H9 (cell line): ENCODE results near the gene NUP43. TPM values are rescaled to one million over a fixed set of nuclear protein-coding genes. Genes with fewer than 3 reads are reported as not detected.

Experiments
- DNase-seq: peaks from one replicate; pipeline ENCODE4 v3.0.0-alpha.2; 2017
- H2AFZ ChIP-seq: one replicate; pipeline ENCODE4 v1.6.1; 2013; ENCODE audit warnings: mild to moderate bottlenecking, low read length, control low read depth, moderate library complexity
- H2AK5ac ChIP-seq: 2 replicates; pipeline ENCODE4 v1.6.1; 2013; ENCODE audit warnings: low read length, control low read depth, mixed read lengths; ENCODE audit not compliant: insufficient read length
- H2BK120ac ChIP-seq: one replicate; pipeline ENCODE4 v1.6.1; 2013; ENCODE audit warnings: low read depth, mild to moderate bottlenecking, low read length, control low read depth, inconsistent platforms; ENCODE audit not compliant: poor library complexity, severe bottlenecking
- H2BK12ac ChIP-seq: 2 replicates; pipeline ENCODE4 v1.6.1; 2013; ENCODE audit warnings: low read length, control low read depth, mixed read lengths, low read depth; ENCODE audit not compliant: insufficient read length
- H2BK15ac ChIP-seq: 2 replicates; pipeline ENCODE4 v1.6.1; 2013; ENCODE audit warnings: low read depth, low read length, control low read depth
- H2BK20ac ChIP-seq: one replicate; pipeline ENCODE4 v1.6.1; 2013; ENCODE audit warnings: low read depth, mild to moderate bottlenecking, low read length, control low read depth, inconsistent platforms; ENCODE audit not compliant: poor library complexity, severe bottlenecking
- H2BK5ac ChIP-seq: 2 replicates; pipeline ENCODE4 v1.6.1; 2013; ENCODE audit warnings: low read length, control low read depth, mixed read lengths; ENCODE audit not compliant: insufficient read length
- H3K14ac ChIP-seq: 2 replicates; pipeline ENCODE4 v1.6.1; 2013; ENCODE audit warnings: low read length, control low read depth; ENCODE audit not compliant: insufficient read depth
- H3K18ac ChIP-seq: 2 replicates; pipeline ENCODE4 v1.6.1; 2013; ENCODE audit warnings: low read depth, mild to moderate bottlenecking, mixed read lengths, low read length, control low read depth; ENCODE audit not compliant: insufficient read length
- H3K23ac ChIP-seq: 2 replicates; pipeline ENCODE4 v1.6.1; 2013; ENCODE audit warnings: low read length, control low read depth, mixed read lengths, low read depth; ENCODE audit not compliant: insufficient read length
- H3K23me2 ChIP-seq: 2 replicates; pipeline ENCODE4 v1.6.1; 2013; ENCODE audit warnings: low read depth, mild to moderate bottlenecking, mixed read lengths, low read length, control low read depth; ENCODE audit not compliant: insufficient read length, poor library complexity, severe bottlenecking
- H3K27ac ChIP-seq: 2 replicates; pipeline ENCODE4 v1.5.1; 2013; ENCODE audit warnings: low read length, control low read depth, mixed read lengths, low read depth; ENCODE audit not compliant: insufficient read length
- H3K27me3 ChIP-seq: 2 replicates; pipeline ENCODE4 v1.6.1; 2013; ENCODE audit warnings: low read length, control low read depth, inconsistent platforms; ENCODE audit not compliant: insufficient read depth
- H3K4ac ChIP-seq: 2 replicates; pipeline ENCODE4 v1.6.1; 2013; ENCODE audit warnings: low read depth, mild to moderate bottlenecking, control low read depth, inconsistent platforms, low read length, moderate library complexity
- H3K4me1 ChIP-seq: 2 replicates; pipeline ENCODE4 v1.6.1; 2013; ENCODE audit warnings: low read length, control low read depth, inconsistent platforms; ENCODE audit not compliant: insufficient read depth
- H3K4me2 ChIP-seq: 2 replicates; pipeline ENCODE4 v1.6.1; 2013; ENCODE audit warnings: low read length, control low read depth, mixed read lengths; ENCODE audit not compliant: insufficient read length, insufficient read depth
- H3K56ac ChIP-seq: 2 replicates; pipeline ENCODE4 v1.6.1; 2013; ENCODE audit warnings: low read depth, mild to moderate bottlenecking, mixed read lengths, low read length, control low read depth; ENCODE audit not compliant: insufficient read length
- H3K79me1 ChIP-seq: 2 replicates; pipeline ENCODE4 v1.6.1; 2013; ENCODE audit warnings: low read depth, mild to moderate bottlenecking, moderate library complexity, low read length, control low read depth, inconsistent platforms; ENCODE audit not compliant: insufficient read depth, poor library complexity, severe bottlenecking
- H3K79me2 ChIP-seq: 2 replicates; pipeline ENCODE4 v1.6.1; 2013; ENCODE audit warnings: low read length, control low read depth, inconsistent platforms; ENCODE audit not compliant: insufficient read depth
- H3K9ac ChIP-seq: 2 replicates; pipeline ENCODE4 v1.6.1; 2013; ENCODE audit warnings: low read length, control low read depth, mixed read lengths; ENCODE audit not compliant: insufficient read length; ENCODE audit errors: extremely low read depth
- H3K9me3 ChIP-seq: one replicate; pipeline ENCODE4 v1.6.1; 2013; ENCODE audit warnings: low read depth, low read length, inconsistent platforms; ENCODE audit not compliant: control insufficient read depth
- H3T11ph ChIP-seq: one replicate; pipeline ENCODE4 v1.6.1; 2013; ENCODE audit warnings: mild to moderate bottlenecking, low read length, control low read depth, inconsistent platforms
- H4K20me1 ChIP-seq: one replicate; pipeline ENCODE4 v1.6.1; 2013; ENCODE audit not compliant: control insufficient read depth, insufficient read length, insufficient read depth
- H4K5ac ChIP-seq: 2 replicates; pipeline ENCODE4 v1.6.1; 2013; ENCODE audit warnings: low read depth, mild to moderate bottlenecking, mixed read lengths, low read length, control low read depth; ENCODE audit not compliant: insufficient read length
- H4K8ac ChIP-seq: replicated peaks from 2 replicates; pipeline ENCODE4 v1.6.1; 2013; ENCODE audit warnings: low read length, control low read depth, mixed read lengths, low read depth; ENCODE audit not compliant: insufficient read length
- H4K91ac ChIP-seq: 2 replicates; pipeline ENCODE4 v1.6.1; 2013; ENCODE audit warnings: low read depth, mild to moderate bottlenecking, moderate library complexity, mixed read lengths, low read length, control low read depth; ENCODE audit not compliant: insufficient read length
- H3K27ac Mint-ChIP-seq, 3 experiments: 2 replicates in 2 of 3; 3 replicates in 1 of 3; pipeline ENCODE4 v1.8.0; 2020 to 2021; ENCODE audit warnings: mixed read lengths in 3 of 3, mild to moderate bottlenecking in 1 of 3, moderate library complexity in 1 of 3
- H3K27me3 Mint-ChIP-seq: 2 replicates; pipeline ENCODE4 v1.8.0; 2021; ENCODE audit warnings: low read depth, mild to moderate bottlenecking, moderate library complexity, mixed read lengths
- H3K36me3 Mint-ChIP-seq, 3 experiments: 2 replicates in 2 of 3; 3 replicates in 1 of 3; pipeline ENCODE4 v1.8.0; 2020 to 2021; ENCODE audit warnings: low read depth in 3 of 3, mixed read lengths in 3 of 3; ENCODE audit not compliant: insufficient read depth in 1 of 3
- H3K4me1 Mint-ChIP-seq, 2 experiments: 2 replicates each; pipeline ENCODE4 v1.8.0; 2020; ENCODE audit warnings: mixed read lengths in 2 of 2
- H3K4me3 Mint-ChIP-seq, 2 experiments: 2 replicates in 1 of 2; 3 replicates in 1 of 2; pipeline ENCODE4 v1.8.0; 2020 to 2021; ENCODE audit warnings: mild to moderate bottlenecking in 2 of 2, mixed read lengths in 2 of 2, moderate library complexity in 1 of 2
- H3K9me3 Mint-ChIP-seq, 2 experiments: 2 replicates in 1 of 2; 3 replicates in 1 of 2; pipeline ENCODE4 v1.8.0; 2020; ENCODE audit warnings: mild to moderate bottlenecking in 2 of 2, mixed read lengths in 2 of 2, moderate library complexity in 1 of 2
- CTCF ChIP-seq: fragments of 200-600 bp; sonication (generic); conservative IDR thresholded peaks from 3 replicates; pipeline ENCODE4 v1.8.0; 2021; ENCODE audit warnings: antibody characterized with exemption, mild to moderate bottlenecking
- WGBS: extraction: QIAGEN DNeasy Blood & Tissue Kit; methylation state at CpG from one replicate; pipeline ENCODE4 v1.1.7; 2013; ENCODE audit warnings: missing lambda C conversion rate, low lambda C conversion rate, mixed read lengths; ENCODE audit not compliant: insufficient read length; ENCODE audit errors: extremely low coverage; 5-methylcytosine and 5-hydroxymethylcytosine counted together
- total RNA-seq: library from RNA; stranded (reverse); gene quantifications from 2 replicates; pipeline ENCODE4 v1.2.1, GENCODE V29; 2021

Gene NUP43
- total RNA-seq, 1 experiment from 2014 or later = 92.1 TPM

DNA sequence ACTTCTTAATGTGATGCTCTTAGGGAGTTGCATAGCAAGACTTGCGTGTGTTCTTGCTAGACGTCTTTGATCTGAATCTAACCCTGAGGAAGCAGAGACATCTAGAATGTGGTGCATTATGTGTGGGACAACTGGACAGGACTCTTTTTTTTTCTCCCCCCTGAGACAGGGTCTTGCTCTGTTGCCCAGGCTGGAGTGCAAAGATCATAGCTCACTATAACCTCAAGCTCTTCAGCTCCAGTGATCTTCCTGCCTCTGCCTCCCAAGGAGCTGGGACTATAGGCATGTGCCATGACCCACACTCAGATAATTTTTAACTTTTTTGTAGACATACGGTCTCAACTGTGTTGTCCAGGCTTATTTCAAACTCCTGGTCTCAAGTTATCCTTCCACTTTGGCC is 37.2 kb upstream of the NUP43 start:
- no peak for DNase-seq
- no peak overlapping the region for H3K56ac ChIP-seq
- H2BK15ac ChIP-seq = no peak overlapping the region
- H3K23me2 ChIP-seq = no peaks in the 10 kb centered on the region
- H3K9me3 ChIP-seq = no peaks in the 10 kb centered on the region
- no peak overlapping the region for H3T11ph ChIP-seq
- no peak overlapping the region for H3K27ac Mint-ChIP-seq
- H3K27me3 Mint-ChIP-seq = no peaks in the 10 kb centered on the region
- H4K8ac ChIP-seq = no peak overlapping the region
- no peak overlapping the region for H2BK20ac ChIP-seq
- no peaks in the 10 kb centered on the region for H3K27me3 ChIP-seq
- H3K9ac ChIP-seq = no peak overlapping the region
- H4K5ac ChIP-seq = no peak overlapping the region
- no peaks in the 10 kb centered on the region for H3K4me1 Mint-ChIP-seq
- H3K18ac ChIP-seq = no peak overlapping the region
- H3K36me3 Mint-ChIP-seq = peaks cover 20 to 52% (median 27%) of the 10 kb centered on the region in 3 experiments
- H2BK5ac ChIP-seq = no peak overlapping the region
- no peak overlapping the region for H4K91ac ChIP-seq
- H3K4me1 ChIP-seq = no peaks in the 10 kb centered on the region
- no peak overlapping the region for H3K27ac ChIP-seq
- no peaks in the 10 kb centered on the region for H3K79me2 ChIP-seq
- no peaks in the 10 kb centered on the region for H4K20me1 ChIP-seq
- no peak overlapping the region for H3K23ac ChIP-seq
- H2AFZ ChIP-seq = no peak overlapping the region
- no peak overlapping the region for H3K14ac ChIP-seq
- H3K4me3 Mint-ChIP-seq = no peak overlapping the region
- H3K4ac ChIP-seq = no peak overlapping the region
- no peak overlapping the region for H2BK12ac ChIP-seq
- no peak overlapping the region for H2BK120ac ChIP-seq
- H2AK5ac ChIP-seq = no peak overlapping the region
- no peak for TF ChIP-seq CTCF
- H3K4me2 ChIP-seq = no peak overlapping the region
- no peaks in the 10 kb centered on the region for H3K79me1 ChIP-seq
- peaks cover 3 to 6% of the 10 kb centered on the region in 2 experiments; a peak in 4 of 5 replicates for H3K9me3 Mint-ChIP-seq
- WGBS = no CpG with 5 or more reads among the region's 3 CpGs
